GM19372 (cell line): ENCODE measurements around the gene USP17L11.
"Not testable (repeated sequence)": the region's sequence is repeated elsewhere in the genome, so short reads cannot be mapped to it uniquely, and the experiment has no call there.

Experiments used
- ATAC-seq: cut with Tn5 transposase; IDR thresholded peaks from one replicate; pipeline ENCODE4 v1.9.1; 2021; ENCODE audit warnings: mild to moderate bottlenecking, low read depth, moderate library complexity; ENCODE audit not compliant: unreplicated experiment

The USP17L11 gene

GRCh38 chr4:9215105-9215504, at the start of gene USP17L11:
USP17L11 (plus strand) TSS chr4:9215405; CDS start chr4:9215405, 0 bp downstream.
- not testable (repeated sequence) for ATAC-seq

GRCh38 chr4:9165990-9166389, 49.2 kb upstream of the USP17L11 start:
- ATAC-seq: not testable (repeated sequence)

GRCh38 chr4:9169791-9170459, 45.3 kb upstream of the USP17L11 start, which contains the start of gene FAM90A26:
FAM90A26 (plus strand) TSS chr4:9170409; CDS start chr4:9173173, 2,764 bp downstream.
- ATAC-seq: not testable (repeated sequence)

GRCh38 chr4:9210357-9210756, 4.8 kb upstream of the USP17L11 start, which contains the start of gene USP17L10:
USP17L10 (plus strand) TSS chr4:9210657; CDS start chr4:9210657, 0 bp downstream.
- not testable (repeated sequence) for ATAC-seq

- ATAC-seq: not testable (repeated sequence)
Measured at GRCh38 chr4:9214701-9215100, 504 bp upstream of the USP17L11 start.

GRCh38 chr4:9219852-9220251, 4.6 kb downstream of the USP17L11 start, which contains the start of gene USP17L12:
USP17L12 (plus strand) TSS chr4:9220152; CDS start chr4:9220152, 0 bp downstream.
- not testable (repeated sequence) for ATAC-seq

- not testable (repeated sequence) for ATAC-seq
Measured at GRCh38 chr4:9224596-9224995, 9.4 kb downstream of the USP17L11 start, which contains the start of gene USP17L13. USP17L13 (plus strand) TSS chr4:9224896; CDS start chr4:9224896, 0 bp downstream.

- ATAC-seq: not testable (repeated sequence)
Measured at GRCh38 chr4:9230249-9230648, 15.0 kb downstream of the USP17L11 start.

- ATAC-seq: not testable (repeated sequence)
Measured at GRCh38 chr4:9234085-9234484, 18.9 kb downstream of the USP17L11 start, which contains the start of gene USP17L15. USP17L15 (plus strand) TSS chr4:9234385; CDS start chr4:9234385, 0 bp downstream.

GRCh38 chr4:9238461-9238860, 23.3 kb downstream of the USP17L11 start:
- ATAC-seq: not testable (repeated sequence)

- ATAC-seq: not testable (repeated sequence)
Measured at GRCh38 chr4:9243579-9243978, 28.4 kb downstream of the USP17L11 start, which contains the start of gene USP17L17. USP17L17 (plus strand) TSS chr4:9243879; CDS start chr4:9243879, 0 bp downstream.

- ATAC-seq: not testable (repeated sequence)
Measured at GRCh38 chr4:9247953-9248680, 32.9 kb downstream of the USP17L11 start, which contains the start of gene USP17L18. USP17L18 (plus strand) TSS chr4:9248630; CDS start chr4:9248630, 0 bp downstream.

GRCh38 chr4:9253078-9253477, 37.9 kb downstream of the USP17L11 start, which contains the start of gene USP17L19:
USP17L19 (plus strand) TSS chr4:9253378; CDS start chr4:9253378, 0 bp downstream.
- not testable (repeated sequence) for ATAC-seq

- not testable (repeated sequence) for ATAC-seq
Measured at GRCh38 chr4:9257824-9258223, 42.6 kb downstream of the USP17L11 start, which contains the start of gene USP17L20. USP17L20 (plus strand) TSS chr4:9258124; CDS start chr4:9258124, 0 bp downstream.

- not testable (repeated sequence) for ATAC-seq
Measured at GRCh38 chr4:9262572-9262971, 47.4 kb downstream of the USP17L11 start, which contains the start of gene USP17L21. USP17L21 (plus strand) TSS chr4:9262872; CDS start chr4:9262872, 0 bp downstream.
